GM12873 (cell line): ENCODE data around the gene ZNF774.

ENCODE experiments used
- CTCF ChIP-seq: IDR thresholded peaks from 2 replicates; pipeline ENCODE4 v1.5.1; 2012; ENCODE audit warnings: low read depth, mild to moderate bottlenecking, moderate library complexity, low read length, control low read depth; ENCODE audit not compliant: insufficient read depth; ENCODE audit errors: missing control alignments

ZNF774 gene

GRCh38 chr15:90348456-90348855, 3.6 kb upstream of the ZNF774 start:
- TF ChIP-seq CTCF: no peak

DNA sequence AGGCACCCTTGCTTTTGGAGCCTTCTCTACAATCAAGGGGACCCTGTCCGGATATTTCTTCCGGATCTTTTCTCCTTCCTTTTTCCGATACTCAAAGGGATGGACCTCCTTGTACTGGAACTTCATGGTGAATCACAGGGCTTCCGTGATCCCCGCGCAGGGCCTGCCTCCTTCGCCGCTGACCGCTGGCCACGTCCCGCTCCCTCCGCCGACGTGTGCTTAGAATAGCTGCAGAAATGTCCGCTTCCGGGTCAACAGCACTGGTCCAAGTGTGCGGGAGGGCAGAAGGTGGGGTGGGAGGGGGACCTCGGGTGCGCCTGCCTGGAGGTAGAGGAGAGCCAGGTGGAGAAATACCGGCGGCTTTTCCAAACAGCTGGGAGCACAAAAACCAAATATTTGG, 3.0 kb upstream of the ZNF774 start:
- no peak for TF ChIP-seq CTCF

- TF ChIP-seq CTCF: no peak
Observed at GRCh38 chr15:90349821-90350220, 2.3 kb upstream of the ZNF774 start.

GRCh38 chr15:90351479-90352106, 491 bp upstream of the ZNF774 start:
- TF ChIP-seq CTCF: no peak

DNA sequence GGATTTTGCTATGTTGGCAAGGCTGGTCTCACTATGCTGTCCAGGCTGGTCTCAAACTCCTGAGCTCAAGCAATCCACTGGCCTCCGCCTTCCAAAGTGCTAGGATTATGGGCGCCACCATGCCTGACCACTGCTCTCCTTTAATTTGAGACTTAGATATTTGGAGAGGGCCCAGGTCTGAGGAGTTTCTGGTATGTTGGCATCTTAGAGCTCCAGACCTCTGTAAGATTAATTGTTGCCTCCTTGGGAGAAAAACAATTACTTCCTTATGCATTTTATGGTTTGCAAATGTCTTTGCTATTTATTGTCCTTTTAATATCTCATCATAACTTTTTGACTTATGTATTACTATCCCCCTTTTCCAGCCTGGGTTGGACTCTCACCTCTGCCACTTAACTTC, 2.9 kb downstream of the ZNF774 start:
- TF ChIP-seq CTCF: no peak

DNA sequence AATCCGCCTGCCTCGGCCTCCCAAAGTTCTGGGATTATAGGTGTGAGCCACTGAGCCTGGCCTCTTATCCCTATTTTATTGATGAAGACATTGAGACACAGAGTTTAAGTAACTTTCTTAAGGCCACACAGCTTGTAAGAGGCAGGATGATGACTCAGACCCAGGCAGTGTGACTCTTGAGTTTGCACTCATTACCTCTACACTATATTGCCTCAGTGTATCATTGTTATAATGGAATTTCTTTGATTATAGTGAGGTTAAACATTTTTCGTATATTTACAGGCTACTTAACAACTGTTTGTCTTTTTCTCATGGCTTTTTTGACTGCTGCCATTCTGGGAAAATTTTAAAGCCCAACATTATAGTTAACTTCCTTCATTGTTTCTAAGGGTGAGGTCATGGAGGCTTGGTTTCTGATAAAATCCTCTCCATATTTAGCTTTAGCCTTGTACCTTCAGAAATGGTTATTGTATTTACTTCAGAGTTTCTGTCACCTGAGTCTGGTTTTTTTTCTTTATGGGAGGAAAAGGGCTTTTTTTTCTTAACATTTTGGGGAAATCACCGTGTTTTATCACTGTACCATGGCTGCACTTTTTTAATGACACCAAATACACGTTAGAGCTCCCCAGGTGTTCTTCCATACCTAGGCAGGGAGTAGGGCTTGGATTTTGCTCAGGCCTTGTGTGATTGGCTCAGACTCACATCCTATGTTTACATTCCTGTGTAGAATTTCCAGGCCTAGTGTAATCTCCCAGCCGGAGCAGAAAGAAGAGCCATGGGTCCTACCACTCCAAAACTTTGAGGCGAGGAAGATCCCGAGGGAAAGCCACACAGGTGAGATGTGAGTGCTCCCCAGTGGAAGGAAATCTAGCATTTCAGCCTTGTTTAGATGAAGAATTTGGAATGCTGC, 6.3 kb downstream of the ZNF774 start:
- TF ChIP-seq CTCF: no peak

DNA sequence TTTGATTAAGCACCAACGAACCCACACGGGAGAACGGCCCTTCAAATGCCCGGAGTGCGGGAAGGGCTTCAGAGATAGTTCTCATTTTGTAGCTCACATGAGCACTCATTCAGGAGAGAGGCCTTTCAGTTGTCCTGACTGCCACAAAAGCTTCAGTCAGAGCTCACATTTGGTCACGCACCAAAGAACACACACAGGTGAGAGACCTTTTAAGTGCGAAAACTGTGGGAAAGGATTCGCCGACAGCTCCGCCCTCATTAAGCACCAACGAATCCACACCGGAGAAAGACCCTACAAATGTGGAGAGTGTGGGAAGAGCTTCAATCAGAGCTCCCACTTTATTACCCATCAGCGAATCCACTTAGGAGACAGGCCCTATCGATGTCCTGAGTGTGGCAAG, 8.7 kb downstream of the ZNF774 start:
- TF ChIP-seq CTCF: no peak
